NCI-H774 (cell line): ENCODE data around the gene TOMM40.
"Not testable (repeated sequence)": the region's sequence is repeated elsewhere in the genome, so short reads cannot be mapped to it uniquely, and the experiment has no call there.

Experiments
- DNase-seq: peaks from one replicate; lab custom pipeline; 2025; lab: John Stamatoyannopoulos, UW

TOMM40 gene

GRCh38 chr19:44897835-44898234, 6.8 kb downstream of the TOMM40 start:
- DNase-seq = no peak

DNA sequence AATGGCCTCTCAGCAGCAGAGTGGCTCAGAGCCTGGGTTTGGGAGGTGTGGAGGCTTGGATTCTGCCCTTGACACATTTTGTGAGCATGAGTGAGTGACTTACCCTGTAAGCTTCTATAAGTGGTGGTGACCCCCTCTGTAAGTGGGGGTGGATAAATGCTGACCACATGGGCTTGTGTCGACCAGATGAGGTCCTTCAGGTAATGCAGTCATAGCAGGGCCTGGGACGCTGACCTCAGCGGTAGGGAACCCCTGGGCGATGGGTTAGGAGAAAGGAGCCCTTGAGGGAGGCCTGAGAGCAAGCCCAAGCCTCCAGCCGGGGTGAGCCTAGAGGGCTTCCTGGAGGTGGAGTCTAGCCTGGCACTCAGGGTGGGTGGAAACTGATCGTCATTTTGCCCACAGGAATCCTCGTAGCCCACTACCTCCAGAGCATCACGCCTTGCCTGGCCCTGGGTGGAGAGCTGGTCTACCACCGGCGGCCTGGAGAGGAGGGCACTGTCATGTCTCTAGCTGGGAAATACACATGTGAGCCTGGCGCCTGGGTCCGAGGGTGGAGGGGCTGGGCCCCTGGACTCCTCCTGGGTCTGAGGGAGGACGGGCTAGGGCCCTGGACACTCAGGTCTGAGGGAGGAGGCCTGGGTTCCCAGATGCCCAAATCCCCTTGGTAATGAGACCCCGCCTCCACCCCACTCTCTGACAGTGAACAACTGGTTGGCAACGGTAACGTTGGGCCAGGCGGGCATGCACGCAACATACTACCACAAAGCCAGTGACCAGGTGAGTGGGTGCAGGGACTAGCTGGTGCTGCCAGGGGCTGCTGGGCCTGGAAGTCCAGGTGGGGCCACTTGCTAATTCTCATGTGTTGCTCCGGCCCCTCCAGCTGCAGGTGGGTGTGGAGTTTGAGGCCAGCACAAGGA, 9.5 kb downstream of the TOMM40 start:
- DNase-seq = no peak

- no peak for DNase-seq
Measured at GRCh38 chr19:44903216-44903601, 12.2 kb downstream of the TOMM40 start.

DNA sequence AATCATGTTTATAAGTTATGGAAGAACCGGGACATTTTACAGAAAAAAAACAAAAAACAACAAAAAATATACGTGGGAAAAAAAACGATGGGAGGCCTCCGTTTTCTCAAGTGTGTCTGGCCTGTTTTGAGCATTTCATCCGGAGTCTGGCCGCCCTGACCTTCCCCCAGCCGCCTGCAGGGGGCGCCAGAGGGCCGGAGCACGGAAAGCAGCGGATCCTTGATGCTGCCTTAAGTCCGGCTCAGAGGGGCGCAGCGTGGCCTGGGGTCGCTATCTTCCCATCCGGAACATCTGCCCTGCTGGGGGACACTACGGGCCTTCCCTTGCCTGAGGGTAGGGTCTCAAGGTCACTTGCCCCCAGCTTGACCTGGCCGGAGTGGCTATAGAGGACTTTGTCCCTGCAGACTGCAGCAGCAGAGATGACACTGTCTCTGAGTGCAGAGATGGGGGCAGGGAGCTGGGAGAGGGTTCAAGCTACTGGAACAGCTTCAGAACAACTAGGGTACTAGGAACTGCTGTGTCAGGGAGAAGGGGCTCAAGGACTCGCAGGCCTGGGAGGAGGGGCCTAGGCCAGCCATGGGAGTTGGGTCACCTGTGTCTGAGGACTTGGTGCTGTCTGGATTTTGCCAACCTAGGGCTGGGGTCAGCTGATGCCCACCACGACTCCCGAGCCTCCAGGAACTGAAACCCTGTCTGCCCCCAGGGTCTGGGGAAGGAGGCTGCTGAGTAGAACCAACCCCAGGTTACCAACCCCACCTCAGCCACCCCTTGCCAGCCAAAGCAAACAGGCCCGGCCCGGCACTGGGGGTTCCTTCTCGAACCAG, 12.8 kb downstream of the TOMM40 start:
- DNase-seq = peak; percentile 14

DNA sequence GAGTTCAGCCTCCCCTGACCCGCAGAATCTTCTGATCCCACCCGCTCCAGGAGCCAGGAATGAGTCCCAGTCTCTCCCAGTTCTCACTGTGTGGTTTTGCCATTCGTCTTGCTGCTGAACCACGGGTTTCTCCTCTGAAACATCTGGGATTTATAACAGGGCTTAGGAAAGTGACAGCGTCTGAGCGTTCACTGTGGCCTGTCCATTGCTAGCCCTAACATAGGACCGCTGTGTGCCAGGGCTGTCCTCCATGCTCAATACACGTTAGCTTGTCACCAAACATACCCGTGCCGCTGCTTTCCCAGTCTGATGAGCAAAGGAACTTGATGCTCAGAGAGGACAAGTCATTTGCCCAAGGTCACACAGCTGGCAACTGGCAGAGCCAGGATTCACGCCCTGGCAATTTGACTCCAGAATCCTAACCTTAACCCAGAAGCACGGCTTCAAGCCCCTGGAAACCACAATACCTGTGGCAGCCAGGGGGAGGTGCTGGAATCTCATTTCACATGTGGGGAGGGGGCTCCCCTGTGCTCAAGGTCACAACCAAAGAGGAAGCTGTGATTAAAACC, 13.5 kb downstream of the TOMM40 start:
- no peak for DNase-seq

GRCh38 chr19:44905437-44906160, 14.5 kb downstream of the TOMM40 start, which contains the start of gene APOE:
Gene APOE (plus strand): TSS chr19:44905796. CDS start chr19:44906625, 829 bp downstream.
- DNase-seq = no peak

- DNase-seq = no peak
Measured at GRCh38 chr19:44907613-44908012, 16.6 kb downstream of the TOMM40 start.

GRCh38 chr19:44908074-44908835, 17.2 kb downstream of the TOMM40 start:
- DNase-seq = no peak

- no peak for DNase-seq
Measured at GRCh38 chr19:44908836-44909261, 17.8 kb downstream of the TOMM40 start.

- DNase-seq = no peak
Measured at GRCh38 chr19:44909775-44910174, 18.7 kb downstream of the TOMM40 start.

GRCh38 chr19:44911896-44912295, 20.8 kb downstream of the TOMM40 start:
- DNase-seq = not testable (repeated sequence)

GRCh38 chr19:44912854-44913253, 21.8 kb downstream of the TOMM40 start:
- no peak for DNase-seq

DNA sequence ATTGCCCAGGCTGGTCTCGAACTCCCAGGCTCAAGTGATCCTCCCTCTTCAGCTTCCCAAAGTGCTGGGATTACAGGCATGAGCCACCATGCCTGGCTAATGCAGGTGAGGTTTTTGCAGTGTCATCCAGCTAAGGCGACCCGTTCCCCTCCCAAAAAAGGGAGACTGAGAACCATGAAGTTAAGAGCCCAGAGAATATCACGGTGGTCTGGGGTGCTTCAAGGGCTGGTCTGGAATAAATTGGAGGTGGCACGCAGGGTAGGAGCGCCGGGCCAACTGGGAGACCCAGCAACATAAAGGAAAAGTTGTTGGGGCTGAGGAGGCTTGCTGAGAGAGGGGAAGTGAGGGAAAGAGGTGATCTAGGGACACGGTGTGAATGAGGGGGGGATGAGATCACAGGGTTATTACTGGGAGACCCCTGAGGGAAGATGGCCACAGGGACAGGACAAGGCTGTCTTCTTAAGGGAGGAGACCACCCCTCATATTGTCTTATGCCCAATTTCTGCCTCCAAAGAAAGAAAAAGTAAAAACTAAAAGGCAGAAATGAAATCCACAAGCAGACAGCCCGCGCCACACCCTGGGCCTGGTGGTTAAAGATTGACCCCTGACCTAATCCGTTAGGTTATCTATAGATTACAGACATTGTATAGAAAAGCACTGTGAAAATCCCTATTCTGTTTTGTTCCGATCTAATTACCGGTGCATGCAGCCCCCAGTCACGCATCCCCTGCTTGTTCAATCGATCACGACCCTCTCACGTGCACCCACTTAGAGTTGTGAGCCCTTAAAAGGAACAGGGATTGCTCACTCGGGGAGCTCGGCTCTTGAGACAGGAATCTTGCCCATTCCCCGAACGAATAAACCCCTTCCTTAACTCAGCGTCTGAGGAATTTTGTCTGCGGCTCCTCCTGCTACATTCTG, 22.7 kb downstream of the TOMM40 start:
- not testable (repeated sequence) for DNase-seq

- peak; percentile 75 for DNase-seq
Measured at GRCh38 chr19:44914433-44915206, 23.6 kb downstream of the TOMM40 start, which contains the start of gene APOC1. Gene APOC1 (plus strand): TSS chr19:44914608. CDS start chr19:44914892, 284 bp downstream.

GRCh38 chr19:44924243-44924725, 33.2 kb downstream of the TOMM40 start:
- DNase-seq = no peak

- no peak for DNase-seq
Measured at GRCh38 chr19:44925114-44925891, 34.2 kb downstream of the TOMM40 start.

GRCh38 chr19:44926245-44927077, 35.4 kb downstream of the TOMM40 start:
- DNase-seq = not testable (repeated sequence)
